Mesothelial cell of epicardium (in vitro differentiated cells): ENCODE measurements around the gene SPRTN. TPM values are rescaled to one million over a fixed set of nuclear protein-coding genes. Genes with fewer than 3 reads are reported as not detected.

Experiments used
- DNase-seq, 2 experiments: peaks; one replicate each; pipeline ENCODE4 v3.0.0; 2021; ENCODE audit warnings: low spot score in 2 of 2; ENCODE audit not compliant: unreplicated experiment in 2 of 2
- H3K27ac Mint-ChIP-seq: 2 replicates; pipeline ENCODE4 v1.8.0; 2021; ENCODE audit warnings: mixed read lengths
- H3K27me3 Mint-ChIP-seq: 2 replicates; pipeline ENCODE4 v1.8.0; 2021; ENCODE audit warnings: low read depth, mixed read lengths
- H3K36me3 Mint-ChIP-seq: 2 replicates; pipeline ENCODE4 v1.8.0; 2021; ENCODE audit warnings: mixed read lengths
- H3K4me1 Mint-ChIP-seq: 2 replicates; pipeline ENCODE4 v1.8.0; 2021; ENCODE audit warnings: mixed read lengths
- H3K4me3 Mint-ChIP-seq: 2 replicates; pipeline ENCODE4 v1.8.0; 2021; ENCODE audit warnings: mild to moderate bottlenecking, moderate library complexity, mixed read lengths
- H3K9me3 Mint-ChIP-seq: 2 replicates; pipeline ENCODE4 v1.8.0; 2021; ENCODE audit warnings: mixed read lengths
- CTCF ChIP-seq: fragments of 200-600 bp; sonication (generic); IDR thresholded peaks from one replicate; pipeline ENCODE4 v1.5.0; 2021; ENCODE audit warnings: antibody characterized with exemption; ENCODE audit not compliant: unreplicated experiment
- total RNA-seq: library from RNA; stranded (reverse); gene quantifications from 3 replicates; pipeline ENCODE4 v1.2.1, GENCODE V29; 2021

Gene SPRTN
- total RNA-seq, 1 donor from 2014 or later: 12.0 TPM

DNA sequence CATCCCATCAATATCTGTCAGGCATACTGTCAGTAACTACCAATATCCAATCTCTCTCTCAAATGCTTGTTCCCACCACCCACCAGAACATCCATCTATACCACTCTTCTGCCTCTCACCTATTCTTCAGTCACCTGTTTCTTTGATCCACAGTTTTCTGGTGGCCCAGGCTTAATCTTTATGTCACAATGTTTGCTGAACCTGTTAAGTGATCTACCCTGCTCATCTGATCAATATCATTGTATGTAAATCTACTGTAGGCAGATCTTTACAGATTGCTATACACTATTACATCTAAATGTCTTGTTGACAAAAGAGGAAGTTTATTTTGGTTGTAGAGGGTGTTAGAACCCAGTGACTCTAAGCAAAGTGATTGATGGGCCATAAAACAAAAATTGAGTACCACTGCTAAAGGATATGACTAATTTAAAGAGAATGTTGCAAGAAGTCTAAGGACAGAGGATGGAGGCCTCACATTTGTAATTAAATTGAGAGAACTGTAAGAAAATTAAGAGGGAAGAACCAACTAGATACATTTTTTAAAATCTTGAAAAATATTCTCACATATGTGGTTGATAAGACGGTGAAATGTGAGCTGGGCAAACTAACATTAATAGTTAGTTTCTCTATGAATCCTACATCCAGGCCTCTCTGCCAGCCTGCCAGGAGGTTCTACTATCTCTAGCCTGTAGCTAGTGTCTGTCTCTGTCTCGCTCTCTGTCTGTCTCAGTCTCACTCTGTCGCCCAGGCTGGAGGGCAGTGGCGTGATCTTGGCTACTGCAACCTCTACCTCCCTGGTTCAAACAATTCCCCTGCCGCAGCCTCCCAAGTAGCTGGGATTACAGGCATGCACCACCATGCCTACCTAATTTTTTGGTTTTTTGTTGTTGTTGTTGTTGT is 49.9 kb downstream of the SPRTN start:
- TF ChIP-seq CTCF: no peak
- Mint-ChIP-seq H3K27ac (no peak overlapping the region), H3K36me3 (peaks cover 11% of the 10 kb centered on the region), H3K27me3 (no peaks in the 10 kb centered on the region), H3K4me1 (peaks cover 3% of the 10 kb centered on the region), H3K9me3 (no peaks in the 10 kb centered on the region), H3K4me3 (no peak overlapping the region)
- DNase-seq: no peak

DNA sequence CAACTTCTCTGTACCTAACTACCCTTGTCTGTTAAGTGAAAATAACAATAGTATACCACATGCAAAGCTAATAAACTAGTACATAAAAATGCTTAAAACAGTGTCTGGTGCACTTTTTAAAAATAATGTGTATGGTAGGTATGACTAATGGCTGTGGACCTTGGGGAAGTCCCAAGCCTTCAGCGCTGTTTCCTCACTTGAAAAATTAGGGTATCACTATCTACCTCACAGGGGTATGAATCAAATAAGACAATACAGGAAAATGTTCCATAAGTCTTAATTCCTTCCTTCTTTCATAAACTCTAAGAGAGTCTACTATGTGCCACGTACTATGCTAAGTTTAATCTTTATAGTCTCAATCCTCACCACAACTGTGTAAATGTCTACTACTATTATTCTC is 52.0 kb downstream of the SPRTN start:
- H3K9me3 Mint-ChIP-seq: no peaks in the 10 kb centered on the region
- TF ChIP-seq CTCF: no peak
- peaks cover 11% of the 10 kb centered on the region for H3K36me3 Mint-ChIP-seq
- H3K27ac Mint-ChIP-seq: no peak overlapping the region
- no peak for DNase-seq
- H3K4me1 Mint-ChIP-seq: peaks cover 18% of the 10 kb centered on the region
- H3K27me3 Mint-ChIP-seq: no peaks in the 10 kb centered on the region
- H3K4me3 Mint-ChIP-seq: no peak overlapping the region

- Mint-ChIP-seq H3K9me3 (no peaks in the 10 kb centered on the region), H3K4me1 (peaks cover 37% of the 10 kb centered on the region), H3K4me3 (no peak overlapping the region), H3K27me3 (no peaks in the 10 kb centered on the region), H3K27ac (peak overlapping the region; percentile 37), H3K36me3 (peaks cover 11% of the 10 kb centered on the region)
- TF ChIP-seq CTCF: no peak
- no peak for DNase-seq
Observed at GRCh38 chr1:231392389-231393131, 54.5 kb downstream of the SPRTN start.

GRCh38 chr1:231393668-231394067 is 55.6 kb downstream of the SPRTN start:
- H3K27ac Mint-ChIP-seq: peak overlapping the region; percentile 86
- no peak overlapping the region for H3K4me3 Mint-ChIP-seq
- peaks cover 12% of the 10 kb centered on the region for H3K36me3 Mint-ChIP-seq
- H3K9me3 Mint-ChIP-seq: no peaks in the 10 kb centered on the region
- no peaks in the 10 kb centered on the region for H3K27me3 Mint-ChIP-seq
- no peak for TF ChIP-seq CTCF
- DNase-seq: no peak
- peaks cover 42% of the 10 kb centered on the region for H3K4me1 Mint-ChIP-seq

DNA sequence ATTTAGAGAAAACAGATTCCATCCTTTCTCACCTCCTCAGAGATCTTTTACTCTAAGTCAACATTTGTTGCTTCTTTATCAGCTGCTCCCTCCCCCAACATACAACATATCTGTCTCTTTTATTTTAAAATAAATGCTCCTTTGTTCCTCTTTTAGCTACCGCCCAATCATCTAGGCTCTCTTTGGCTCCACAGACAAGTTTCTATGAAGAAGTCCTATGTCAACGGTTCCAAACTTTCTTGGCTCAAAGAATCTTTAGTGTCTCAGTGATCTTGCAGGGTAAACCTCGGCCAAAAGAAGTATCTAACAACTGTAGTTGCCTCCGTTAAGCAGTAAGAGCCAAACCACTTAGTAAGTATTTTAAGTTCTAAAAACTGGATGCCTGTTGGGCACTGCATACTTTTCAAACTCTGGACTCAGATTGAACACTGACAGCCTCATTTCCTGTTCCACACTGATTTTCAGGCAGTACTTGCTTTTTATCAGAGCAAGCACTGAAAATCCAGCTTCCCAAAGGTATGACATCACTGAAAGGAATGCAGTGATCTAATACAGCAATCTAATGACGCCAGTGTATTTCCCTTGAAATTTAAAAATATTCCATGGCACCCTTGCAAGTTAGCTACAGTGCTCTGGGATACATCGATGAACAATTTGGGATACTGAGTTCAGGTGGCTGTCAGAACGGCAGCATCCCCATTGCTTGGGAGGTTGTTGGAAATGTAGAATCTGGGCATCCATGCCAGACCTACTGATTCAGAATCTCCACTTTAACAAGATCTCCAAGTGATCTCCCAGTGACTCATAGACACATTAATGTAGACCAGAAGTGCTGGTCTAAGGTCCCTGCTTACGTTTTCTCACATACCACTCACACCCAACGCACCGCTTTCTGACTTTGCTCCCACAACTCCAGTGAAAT is 57.2 kb downstream of the SPRTN start:
- Mint-ChIP-seq H3K27ac (peak overlapping the region; percentile 97), H3K9me3 (no peaks in the 10 kb centered on the region), H3K27me3 (no peaks in the 10 kb centered on the region), H3K4me1 (peaks cover 42% of the 10 kb centered on the region), H3K4me3 (no peak overlapping the region), H3K36me3 (peaks cover 2% of the 10 kb centered on the region)
- no peak for DNase-seq
- TF ChIP-seq CTCF: no peak
